ENCODE results near the gene PLCB1.

The PLCB1 gene

GRCh38 chr20:8298426-8299043 is 166.5 kb downstream of the PLCB1 start:
- no peak for DNase-seq (ENCODE audit: insufficient read length)
- no peak for FAIRE-seq
- TF ChIP-seq POLR2A (IDR thresholded peaks at IDR 0.05; ENCODE audit: low read depth, low read length) (no peak), TAF1 (IDR thresholded peaks at IDR 0.05; ENCODE audit: borderline replicate concordance, low read depth, low read length) (no peak), POLR2AphosphoS5 (IDR thresholded peaks at IDR 0.05; ENCODE audit: low read depth, low read length) (no peak)

DNA sequence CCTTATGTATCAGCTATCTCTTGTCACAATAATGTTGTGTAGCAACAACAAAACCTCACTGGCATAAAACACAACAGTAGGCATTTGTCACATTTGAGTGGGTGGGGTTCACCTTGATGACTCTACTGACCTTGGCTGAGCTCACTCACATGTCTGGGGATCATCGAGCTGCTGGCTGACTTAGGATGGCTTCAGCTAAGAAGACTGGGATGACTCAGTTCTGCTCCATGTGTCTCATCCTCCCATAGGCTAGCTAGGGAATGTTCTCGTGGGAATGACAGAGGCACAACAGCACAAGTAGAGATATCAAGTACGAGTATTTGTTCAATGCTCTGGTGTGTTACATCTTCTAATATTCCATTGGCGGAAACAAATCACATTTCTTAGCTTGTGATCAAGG is 167.9 kb downstream of the PLCB1 start:
- FAIRE-seq (no peak), DNase-seq (ENCODE audit: insufficient read length) (no peak)
- TF ChIP-seq POLR2A (IDR thresholded peaks at IDR 0.05; ENCODE audit: low read depth, low read length), result no peak
- TF ChIP-seq TAF1 (IDR thresholded peaks at IDR 0.05; ENCODE audit: borderline replicate concordance, low read depth, low read length), result no peak
- no peak for TF ChIP-seq POLR2AphosphoS5 (IDR thresholded peaks at IDR 0.05; ENCODE audit: low read depth, low read length)

DNA sequence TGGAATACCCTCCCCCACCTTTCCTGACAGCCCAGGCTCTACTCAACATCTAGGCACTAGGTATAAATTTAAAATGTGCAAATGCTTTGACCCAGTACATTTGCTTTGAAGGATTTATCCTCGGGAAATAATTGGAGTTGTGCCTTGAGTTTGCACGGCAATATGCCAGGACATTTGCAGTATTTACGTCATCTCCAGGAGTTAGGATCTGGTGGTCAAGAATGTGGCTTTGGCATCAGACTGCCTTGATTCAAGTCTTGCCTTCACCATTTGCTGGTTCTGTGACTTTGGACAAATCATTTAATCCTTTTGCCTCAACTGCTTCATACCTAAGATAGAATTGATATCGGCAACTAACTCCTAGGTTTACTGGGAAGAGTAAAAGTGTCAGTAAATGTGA is 169.6 kb downstream of the PLCB1 start:
- TF ChIP-seq TAF1 (IDR thresholded peaks at IDR 0.05; ENCODE audit: borderline replicate concordance, low read depth, low read length) (no peak), POLR2AphosphoS5 (IDR thresholded peaks at IDR 0.05; ENCODE audit: low read depth, low read length) (no peak), POLR2A (IDR thresholded peaks at IDR 0.05; ENCODE audit: low read depth, low read length) (no peak)
- FAIRE-seq (no peak), DNase-seq (ENCODE audit: insufficient read length) (no peak)

DNA sequence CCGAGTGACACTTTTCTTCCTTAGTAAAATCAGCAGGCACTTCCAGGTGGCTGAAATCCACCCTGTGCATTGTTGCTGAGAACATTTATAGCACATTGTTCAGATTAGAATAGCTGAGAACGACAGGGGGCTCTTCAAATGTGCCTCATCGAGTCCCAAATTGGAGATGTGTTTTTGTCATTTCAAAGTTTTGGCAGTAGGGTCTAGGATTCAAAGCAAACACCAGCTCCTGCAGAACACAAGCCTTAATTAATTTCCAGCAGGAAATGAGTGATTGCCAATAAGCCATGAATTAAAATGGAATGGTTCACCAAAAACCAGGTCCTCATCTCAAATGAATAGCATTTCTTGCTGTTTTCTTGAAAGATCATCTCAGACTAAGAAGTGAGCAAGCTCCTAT is 171.6 kb downstream of the PLCB1 start:
- no peak for TF ChIP-seq TAF1 (IDR thresholded peaks at IDR 0.05; ENCODE audit: borderline replicate concordance, low read depth, low read length)
- no peak for TF ChIP-seq POLR2AphosphoS5 (IDR thresholded peaks at IDR 0.05; ENCODE audit: low read depth, low read length)
- TF ChIP-seq POLR2A (IDR thresholded peaks at IDR 0.05; ENCODE audit: low read depth, low read length), result no peak
- DNase-seq (ENCODE audit: insufficient read length) (no peak), FAIRE-seq (no peak)

DNA sequence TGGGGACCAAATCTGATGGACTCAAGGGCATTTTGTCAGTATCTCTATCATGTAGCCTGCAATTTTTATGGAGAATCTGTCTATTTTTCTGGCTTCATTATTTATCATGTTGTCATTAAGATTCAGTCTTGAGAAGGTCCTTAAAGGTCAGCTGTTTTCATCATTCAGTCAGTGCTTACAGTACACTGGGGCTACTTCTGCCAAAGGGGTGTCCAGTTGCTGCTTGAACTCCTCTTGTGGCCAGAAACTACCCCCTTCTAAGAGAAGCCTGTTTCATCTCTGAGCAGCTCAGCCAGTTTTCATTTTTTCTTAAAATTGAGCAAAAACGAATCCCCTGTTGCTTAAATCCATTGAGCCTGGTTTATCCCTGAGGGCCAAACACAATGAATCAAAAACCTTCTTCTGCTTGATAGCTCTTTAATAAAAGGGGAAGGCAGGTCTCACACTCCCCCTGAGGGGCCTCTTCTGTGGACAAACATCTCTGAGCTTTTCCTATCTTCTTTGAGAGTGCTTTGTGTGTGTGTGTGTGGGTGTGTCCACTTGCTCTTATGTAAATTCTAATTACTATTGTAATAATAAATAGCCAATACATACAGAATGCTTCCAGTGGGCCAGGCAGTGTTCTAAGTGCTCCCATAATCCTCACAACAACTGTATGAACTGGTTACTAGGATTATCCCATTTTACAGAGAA is 172.2 kb downstream of the PLCB1 start:
- FAIRE-seq, result no peak
- TF ChIP-seq TAF1 (IDR thresholded peaks at IDR 0.05; ENCODE audit: borderline replicate concordance, low read depth, low read length) (no peak), POLR2A (IDR thresholded peaks at IDR 0.05; ENCODE audit: low read depth, low read length) (no peak), POLR2AphosphoS5 (IDR thresholded peaks at IDR 0.05; ENCODE audit: low read depth, low read length) (no peak)
- no peak for DNase-seq (ENCODE audit: insufficient read length)

DNA sequence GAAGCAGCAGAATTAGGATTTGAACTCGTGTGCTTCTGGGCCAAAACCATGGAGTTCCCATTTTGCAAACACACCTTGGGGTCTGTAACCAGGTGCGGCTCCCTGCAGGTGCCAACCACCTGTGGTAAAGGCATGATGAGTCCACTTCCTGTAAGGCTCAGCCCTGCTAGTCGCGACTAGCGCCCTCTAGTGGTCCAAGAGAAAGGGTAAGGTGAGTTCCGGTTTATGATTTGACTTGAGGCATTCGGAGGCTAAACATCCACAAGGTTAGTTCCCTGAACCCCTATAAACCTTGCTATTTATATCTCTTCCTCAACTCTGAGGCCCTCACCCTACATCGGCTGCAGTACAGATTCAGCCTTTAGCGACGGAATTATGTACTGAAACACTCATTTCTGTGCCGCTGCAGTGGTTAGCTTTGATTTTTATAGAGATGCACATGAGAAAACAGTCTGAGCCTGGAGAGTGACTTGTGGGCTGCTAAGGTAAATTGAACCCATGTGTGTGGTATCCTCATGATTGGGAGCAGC is 173.4 kb downstream of the PLCB1 start:
- DNase-seq (ENCODE audit: insufficient read length), result peak; percentile 2
- peak; percentile 88 for FAIRE-seq
- TF ChIP-seq POLR2AphosphoS5 (IDR thresholded peaks at IDR 0.05; ENCODE audit: low read depth, low read length) (no peak), POLR2A (IDR thresholded peaks at IDR 0.05; ENCODE audit: low read depth, low read length) (no peak), TAF1 (IDR thresholded peaks at IDR 0.05; ENCODE audit: borderline replicate concordance, low read depth, low read length) (no peak)

DNA sequence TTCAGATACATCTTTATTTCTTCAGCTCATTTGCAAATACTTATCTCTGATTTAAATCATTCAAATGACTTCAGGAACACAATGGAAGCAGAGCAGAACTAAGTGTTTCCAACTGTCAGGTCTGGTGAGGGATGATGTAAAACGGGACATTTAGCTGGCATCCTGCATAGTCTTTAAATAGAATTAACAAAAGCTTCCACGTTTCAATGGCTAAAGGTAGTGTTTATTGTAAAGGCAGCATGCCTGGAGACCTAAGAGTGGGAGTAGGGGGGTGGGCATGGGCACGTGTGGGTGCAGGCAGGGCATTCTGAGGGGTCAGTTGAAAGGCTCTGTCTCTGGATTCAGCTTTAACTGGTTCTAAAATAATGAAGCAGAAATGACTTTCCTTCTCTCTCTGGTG is 174.9 kb downstream of the PLCB1 start:
- no peak for TF ChIP-seq TAF1 (IDR thresholded peaks at IDR 0.05; ENCODE audit: borderline replicate concordance, low read depth, low read length)
- no peak for TF ChIP-seq POLR2A (IDR thresholded peaks at IDR 0.05; ENCODE audit: low read depth, low read length)
- no peak for TF ChIP-seq POLR2AphosphoS5 (IDR thresholded peaks at IDR 0.05; ENCODE audit: low read depth, low read length)
- FAIRE-seq (no peak), DNase-seq (ENCODE audit: insufficient read length) (no peak)

DNA sequence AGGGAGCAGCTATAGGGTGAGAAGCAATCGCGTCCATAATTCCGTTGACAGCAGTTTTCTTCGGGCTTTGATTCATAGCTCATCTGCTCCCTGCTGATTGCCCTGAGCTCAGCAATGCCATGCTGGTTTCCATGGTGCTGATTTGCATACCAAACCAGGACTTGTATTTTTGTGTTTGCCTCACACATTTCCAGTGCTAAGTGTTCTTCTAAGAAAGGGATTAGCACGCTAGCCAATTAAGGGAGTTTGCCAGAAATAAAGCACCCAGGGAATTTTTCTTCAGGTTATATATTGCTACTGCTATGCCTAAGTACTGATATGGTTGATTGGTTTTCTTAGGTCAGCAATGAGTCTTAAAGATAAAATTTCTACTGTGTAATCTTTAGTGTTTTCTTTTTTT is 177.6 kb downstream of the PLCB1 start:
- no peak for FAIRE-seq

GRCh38 chr20:8310618-8311017 is 178.6 kb downstream of the PLCB1 start:
- TF ChIP-seq TAF1 (IDR thresholded peaks at IDR 0.05; ENCODE audit: borderline replicate concordance, low read depth, low read length) (no peak), POLR2A (IDR thresholded peaks at IDR 0.05; ENCODE audit: low read depth, low read length) (no peak), POLR2AphosphoS5 (IDR thresholded peaks at IDR 0.05; ENCODE audit: low read depth, low read length) (no peak)
- DNase-seq (ENCODE audit: insufficient read length), result no peak
- FAIRE-seq, result no peak

More for the DNA sequence above, 177.6 kb downstream of the PLCB1 start:
- DNase-seq (ENCODE audit: insufficient read length), result no peak
- TF ChIP-seq POLR2A (IDR thresholded peaks at IDR 0.05; ENCODE audit: low read depth, low read length), result no peak
- TF ChIP-seq TAF1 (IDR thresholded peaks at IDR 0.05; ENCODE audit: borderline replicate concordance, low read depth, low read length), result no peak
- TF ChIP-seq POLR2AphosphoS5 (IDR thresholded peaks at IDR 0.05; ENCODE audit: low read depth, low read length), result no peak

DNA sequence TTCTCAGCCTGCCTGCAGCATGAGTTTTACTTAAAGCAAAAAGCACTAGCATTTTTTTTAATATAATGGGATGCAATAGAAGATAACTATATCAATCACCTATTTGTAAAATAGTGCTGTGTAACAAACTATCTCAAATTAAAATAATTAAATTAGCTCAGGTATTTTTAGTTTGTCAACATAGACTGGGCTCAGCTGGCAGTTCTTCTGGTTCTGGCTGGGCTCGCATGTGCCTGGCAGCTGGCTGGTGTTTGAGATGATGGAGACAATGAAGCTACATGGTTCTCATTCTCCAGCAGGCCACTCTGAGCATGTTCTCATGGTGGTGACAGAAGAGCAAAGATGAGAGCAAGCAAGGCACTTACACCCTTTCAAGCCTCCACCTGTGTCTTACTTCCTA is 181.0 kb downstream of the PLCB1 start:
- FAIRE-seq, result no peak
- DNase-seq (ENCODE audit: insufficient read length), result no peak
- no peak for TF ChIP-seq POLR2AphosphoS5 (IDR thresholded peaks at IDR 0.05; ENCODE audit: low read depth, low read length)

DNA sequence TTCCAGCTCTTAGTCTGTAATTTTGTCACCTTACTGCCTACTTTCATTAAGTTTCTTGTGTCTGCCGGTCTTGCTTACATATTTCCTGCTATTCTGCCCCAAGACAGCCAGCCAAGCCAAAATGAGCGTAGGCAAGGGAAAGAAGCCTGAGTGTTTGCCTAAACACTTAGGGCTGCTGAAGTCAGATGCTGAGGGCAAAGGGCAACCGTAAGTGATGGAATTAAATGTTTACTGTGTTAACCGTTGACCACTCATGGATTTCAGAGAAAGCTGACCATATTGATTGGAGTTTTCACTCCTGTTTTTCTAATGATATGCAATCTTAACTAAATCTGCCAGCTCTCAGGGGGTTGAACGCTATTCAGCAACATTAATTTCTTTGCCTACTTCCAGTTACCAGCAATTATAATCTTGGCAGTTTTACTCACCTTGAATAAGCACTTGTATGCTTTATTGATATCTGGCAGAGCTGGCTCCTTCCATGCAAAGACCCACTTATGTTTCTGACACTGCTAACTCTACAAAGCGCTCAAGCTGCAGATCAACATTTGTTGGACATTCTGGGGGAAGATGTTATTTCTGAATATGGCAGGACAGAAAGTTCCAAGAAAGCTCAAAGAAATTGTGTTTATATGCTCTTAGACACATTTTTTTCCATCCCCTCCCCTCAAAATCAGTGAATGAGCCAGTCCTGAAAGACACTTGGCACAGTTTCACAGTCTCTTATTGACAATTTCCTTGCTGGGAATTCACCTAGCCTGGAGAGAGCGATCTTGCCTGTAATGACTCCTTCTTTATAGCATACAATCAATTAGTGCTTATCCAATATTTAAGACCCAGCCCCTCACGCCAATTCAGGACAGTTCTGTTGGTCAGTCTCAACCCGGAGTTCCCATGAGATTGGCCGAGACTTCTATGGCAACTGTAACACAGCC is 183.8 kb downstream of the PLCB1 start:
- no peak for TF ChIP-seq POLR2A (IDR thresholded peaks at IDR 0.05; ENCODE audit: low read depth, low read length)
- no peak for TF ChIP-seq POLR2AphosphoS5 (IDR thresholded peaks at IDR 0.05; ENCODE audit: low read depth, low read length)
- TF ChIP-seq TAF1 (IDR thresholded peaks at IDR 0.05; ENCODE audit: borderline replicate concordance, low read depth, low read length), result no peak
- FAIRE-seq (no peak), DNase-seq (ENCODE audit: insufficient read length) (no peak)
